ENCODE measurements around the gene IL17RA.

The IL17RA gene

DNA sequence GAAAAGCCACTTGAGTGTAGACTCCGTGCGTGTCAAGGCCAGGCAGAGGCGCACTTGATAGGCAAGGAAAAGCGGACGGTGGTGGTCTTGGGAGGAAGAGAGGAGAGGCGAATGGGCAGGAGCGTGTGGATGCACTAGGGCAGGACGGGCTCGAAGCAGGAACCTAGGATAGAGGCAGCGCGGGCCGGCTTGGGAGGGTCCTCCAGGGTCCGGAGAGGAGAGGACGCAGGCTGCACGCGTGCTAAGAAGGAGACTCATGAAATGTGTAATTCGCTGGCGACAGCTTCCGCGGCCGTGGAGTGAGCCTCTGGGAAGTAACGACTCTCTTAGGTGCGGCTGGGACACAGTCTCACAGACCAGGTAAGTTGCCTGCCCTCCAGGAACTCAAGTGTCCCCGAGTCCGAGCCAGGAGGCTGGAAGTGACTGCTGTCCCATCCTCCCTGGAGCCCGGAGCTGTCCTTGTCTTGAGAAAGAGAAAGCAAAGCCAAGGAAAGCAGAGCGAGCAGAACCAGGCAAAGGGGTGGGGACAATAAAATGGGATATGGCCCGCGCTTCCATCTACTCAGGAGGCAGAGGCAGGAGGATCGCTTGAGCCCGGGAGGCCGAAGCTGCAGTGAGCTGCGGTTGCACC, 874 bp upstream of the IL17RA start:
- DNase-seq, result no peak

DNA sequence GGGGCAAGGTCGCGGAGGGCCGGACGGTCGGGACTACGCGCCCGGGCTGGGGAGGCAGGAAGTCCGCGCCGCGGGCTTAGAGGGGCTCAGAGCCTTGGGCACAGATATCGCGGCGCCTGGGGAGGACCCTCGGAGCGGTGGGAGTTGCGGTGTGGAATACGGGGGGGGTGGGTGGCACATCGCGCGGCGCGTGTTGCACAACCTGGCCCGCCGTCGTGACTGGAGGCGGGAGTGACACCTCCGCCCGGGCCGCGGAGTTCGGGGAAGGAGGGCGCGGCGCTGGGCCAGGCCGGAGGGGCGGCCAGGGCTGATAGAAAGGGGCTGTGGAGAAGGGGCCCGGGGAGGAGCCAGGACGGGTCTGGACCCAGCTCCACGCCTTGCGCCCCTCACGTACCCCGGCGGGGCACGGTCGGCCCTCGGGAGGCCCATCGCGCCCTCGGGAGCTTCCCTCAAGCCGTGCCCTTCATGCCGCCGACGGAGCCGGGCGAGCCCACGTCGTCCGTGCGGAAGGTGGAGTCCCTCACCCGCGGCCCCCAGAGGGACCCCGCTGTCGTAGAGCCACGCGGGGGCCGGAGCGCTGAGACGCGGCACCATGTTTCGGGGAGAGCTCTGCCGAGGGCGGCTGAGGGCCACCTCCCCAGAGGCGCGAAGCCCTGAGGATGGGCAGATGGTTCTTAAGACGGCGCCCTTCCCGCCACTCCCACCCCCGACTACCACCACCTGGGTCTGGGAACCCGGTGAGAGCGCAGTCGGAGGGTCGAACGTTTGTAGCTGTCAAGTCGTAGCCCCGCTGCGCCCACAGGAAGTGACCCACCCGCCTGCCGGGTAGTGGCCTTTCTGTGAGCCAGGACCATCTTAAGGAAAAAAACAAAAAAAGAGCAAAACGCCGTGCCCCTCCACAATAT, 729 bp downstream of the IL17RA start:
- no peak for DNase-seq

DNA sequence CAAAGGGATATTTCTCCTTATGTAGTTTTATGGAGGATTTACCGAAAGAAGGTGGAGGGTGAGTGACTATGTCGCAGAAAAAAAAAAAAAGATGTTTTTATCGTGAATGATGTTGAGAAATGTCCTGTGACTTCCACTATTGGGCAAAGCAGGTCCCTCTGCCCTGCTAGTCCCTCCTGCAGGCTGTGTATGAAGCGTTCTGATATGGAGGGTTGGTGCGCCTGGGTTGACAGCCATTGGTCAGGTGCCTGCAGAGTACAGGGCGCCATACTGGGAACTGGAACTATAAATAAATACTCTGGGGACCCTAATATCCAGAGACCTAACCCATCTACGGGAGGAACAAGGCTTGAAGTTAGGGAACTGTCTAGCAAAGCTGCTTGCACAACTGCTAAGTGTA, 1.5 kb downstream of the IL17RA start:
- no peak for DNase-seq

DNA sequence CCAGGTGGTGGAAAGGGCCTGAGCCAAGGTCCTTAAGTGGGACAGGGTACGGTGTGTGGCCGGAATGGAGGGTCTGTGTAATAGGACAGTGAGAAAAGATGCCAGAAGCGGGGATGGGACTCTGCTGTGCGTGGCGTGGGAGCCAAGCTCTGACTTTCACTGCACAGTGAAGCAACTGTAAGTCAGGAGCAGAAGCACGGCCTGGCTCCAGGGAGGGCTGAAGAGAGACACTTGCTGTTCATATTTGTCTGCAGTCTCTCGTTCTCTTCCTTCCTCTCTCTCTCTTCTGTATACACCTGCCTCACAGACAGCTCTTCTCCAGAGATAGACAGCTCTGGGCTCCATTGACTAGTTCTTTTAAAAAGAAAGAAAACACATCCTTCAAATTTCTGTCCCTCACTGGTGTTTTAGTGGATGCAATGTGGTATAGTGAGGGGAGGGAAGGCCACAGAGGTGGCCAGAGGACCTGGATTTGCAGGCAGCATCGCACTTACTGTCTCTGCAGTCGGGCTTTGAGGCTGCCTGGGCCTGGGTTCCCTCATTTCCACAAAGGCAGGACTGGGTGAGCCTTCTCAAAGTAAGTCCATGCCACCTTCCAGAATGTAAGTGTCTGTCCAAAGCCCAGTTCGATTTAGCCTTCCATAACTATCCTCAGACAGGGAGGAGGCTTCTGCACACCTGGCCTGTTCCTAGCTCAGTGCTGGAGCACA, 2.1 kb downstream of the IL17RA start:
- DNase-seq, result no peak

DNA sequence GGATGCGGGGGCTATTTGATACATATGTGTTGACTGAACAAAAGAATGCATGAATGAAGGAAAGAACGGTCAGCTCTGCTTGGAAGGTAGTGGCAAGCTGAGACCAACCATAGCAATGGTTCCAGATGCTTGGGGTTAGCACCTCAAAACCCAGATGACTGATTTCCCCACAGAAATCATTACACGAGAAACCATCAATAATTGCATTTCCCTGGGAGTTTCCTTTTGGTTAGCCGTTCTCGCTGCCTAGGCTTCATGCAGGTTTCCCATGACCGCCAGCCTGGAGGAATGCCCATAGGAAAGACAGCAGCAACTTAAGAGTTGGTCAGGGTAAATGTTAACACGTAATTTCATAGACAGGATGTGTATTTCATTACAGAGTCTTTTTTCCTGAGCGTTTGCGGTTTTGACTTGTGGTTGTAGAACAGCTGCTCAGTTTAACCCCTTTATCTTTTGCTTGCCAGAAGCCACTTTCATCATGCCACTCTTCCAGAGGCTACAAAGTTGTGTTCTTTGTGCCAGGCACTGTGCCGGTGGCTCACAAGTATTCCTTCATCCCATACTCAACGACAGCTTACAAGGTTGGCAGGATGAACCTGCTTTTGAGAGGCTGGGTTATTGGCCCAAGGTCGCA, 2.8 kb downstream of the IL17RA start:
- DNase-seq, result no peak

DNA sequence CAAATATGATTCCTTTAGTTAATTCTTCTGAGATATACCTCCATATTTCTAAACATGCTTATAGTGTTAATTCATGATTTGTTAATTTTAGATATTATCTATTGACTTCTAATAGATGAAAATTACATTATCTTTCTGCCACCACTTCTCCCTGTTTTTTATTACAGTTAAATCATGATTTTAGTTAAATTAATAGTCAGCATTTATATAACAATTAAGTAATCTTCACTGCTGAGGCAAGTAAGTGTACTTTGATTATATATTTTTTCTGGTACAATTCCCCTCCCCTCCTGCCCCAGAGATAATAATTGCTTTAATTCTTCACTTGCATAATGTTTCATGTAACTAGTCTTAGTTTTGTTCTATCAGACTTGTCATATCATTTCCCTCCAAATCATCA, 5.8 kb downstream of the IL17RA start:
- DNase-seq, result no peak

DNA sequence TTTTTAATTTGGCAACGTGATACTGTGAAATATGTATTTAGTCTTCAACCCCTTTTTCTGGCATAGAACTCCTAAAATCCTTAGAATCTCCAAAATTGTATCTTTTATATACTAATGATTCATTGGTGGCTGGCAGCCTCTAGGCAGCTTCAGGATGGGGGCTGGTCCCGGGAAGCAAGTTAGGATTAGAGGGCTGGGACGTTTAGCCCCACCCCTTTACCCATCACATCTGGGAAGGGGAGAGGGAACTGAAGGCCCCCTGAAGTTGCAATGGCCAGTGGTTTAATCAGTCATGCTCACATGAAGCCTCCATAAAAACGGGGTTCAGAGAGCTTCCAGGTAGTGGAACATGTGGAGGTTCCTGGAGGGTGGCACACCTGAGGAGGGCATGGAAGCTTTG, 7.1 kb downstream of the IL17RA start:
- no peak for DNase-seq

DNA sequence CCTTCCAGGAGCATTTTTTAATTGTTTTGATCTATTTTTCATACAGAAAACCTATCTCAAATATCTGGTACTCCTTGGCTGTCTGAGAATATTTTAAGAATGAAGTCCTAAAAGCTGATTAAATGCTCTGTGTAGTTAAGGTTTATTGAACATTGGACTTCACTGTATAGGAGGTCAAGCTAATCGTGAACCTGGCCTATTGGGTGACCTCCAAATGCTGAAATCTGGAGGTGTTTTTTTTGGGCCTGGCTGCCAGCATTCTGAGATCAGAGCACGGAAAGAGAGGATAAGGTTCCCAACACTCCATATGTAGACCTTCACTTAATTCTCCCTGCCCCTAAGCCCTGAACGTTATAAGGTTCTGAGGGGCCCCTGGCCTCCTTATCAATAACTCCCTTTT, 8.3 kb downstream of the IL17RA start:
- no peak for DNase-seq

DNA sequence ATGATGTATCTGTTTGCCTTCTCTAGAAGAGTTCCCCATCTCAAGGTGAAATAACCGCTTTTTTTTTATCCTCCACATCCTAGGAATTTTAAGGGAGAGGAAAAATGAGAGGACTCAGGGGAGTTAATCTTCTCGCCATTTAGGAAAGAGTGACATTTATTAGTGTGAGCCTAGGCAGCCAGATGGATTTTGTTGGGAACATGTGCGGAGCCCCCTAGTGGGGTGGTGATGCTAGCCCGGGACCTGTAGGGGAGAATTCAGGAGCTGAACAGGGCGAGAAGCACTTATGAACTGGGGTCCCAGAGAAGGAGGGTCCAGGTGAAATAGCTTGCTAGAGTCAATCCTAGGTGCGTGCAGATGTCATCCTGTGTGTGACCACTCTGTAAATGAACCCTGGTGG, 10.7 kb downstream of the IL17RA start:
- DNase-seq, result peak; percentile 16

DNA sequence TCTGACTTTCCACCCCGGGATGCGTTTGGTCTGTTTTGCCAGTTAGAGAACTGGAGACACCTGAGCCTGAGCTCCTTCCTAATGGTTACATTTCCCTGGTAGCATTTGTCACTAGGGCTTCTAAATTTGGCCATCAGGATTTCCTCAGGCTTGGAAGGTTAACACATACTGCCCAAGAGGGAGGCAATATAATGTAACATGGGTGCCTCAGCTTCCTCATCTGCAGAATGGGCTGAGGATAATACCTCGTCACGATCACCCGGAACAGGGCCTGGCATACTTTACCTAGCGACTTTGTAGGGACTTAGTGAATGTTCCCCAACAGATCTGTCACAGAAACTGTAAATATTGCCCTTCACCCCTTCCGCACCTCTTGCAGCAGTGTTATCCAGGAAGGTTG, 11.3 kb downstream of the IL17RA start:
- no peak for DNase-seq

DNA sequence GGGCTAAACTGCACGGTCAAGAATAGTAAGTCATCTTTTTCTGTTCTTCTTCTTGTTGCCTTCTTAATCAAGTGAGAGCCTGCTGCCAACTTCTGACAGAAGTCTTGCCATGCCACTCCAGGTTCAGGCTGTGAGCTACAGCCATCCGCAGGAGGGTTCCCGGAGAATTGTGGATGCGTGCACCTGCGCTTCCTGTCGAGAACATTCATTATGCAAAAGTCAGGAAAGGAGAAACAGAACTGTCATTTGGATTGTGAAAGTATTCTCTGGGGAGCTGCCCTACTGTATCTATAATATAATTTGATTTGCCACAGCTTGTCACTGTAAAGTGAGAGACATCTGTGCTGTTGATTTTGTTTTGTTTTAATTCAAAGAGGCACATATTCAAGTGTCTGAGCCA, 12.3 kb downstream of the IL17RA start:
- DNase-seq, result peak; percentile 72

DNA sequence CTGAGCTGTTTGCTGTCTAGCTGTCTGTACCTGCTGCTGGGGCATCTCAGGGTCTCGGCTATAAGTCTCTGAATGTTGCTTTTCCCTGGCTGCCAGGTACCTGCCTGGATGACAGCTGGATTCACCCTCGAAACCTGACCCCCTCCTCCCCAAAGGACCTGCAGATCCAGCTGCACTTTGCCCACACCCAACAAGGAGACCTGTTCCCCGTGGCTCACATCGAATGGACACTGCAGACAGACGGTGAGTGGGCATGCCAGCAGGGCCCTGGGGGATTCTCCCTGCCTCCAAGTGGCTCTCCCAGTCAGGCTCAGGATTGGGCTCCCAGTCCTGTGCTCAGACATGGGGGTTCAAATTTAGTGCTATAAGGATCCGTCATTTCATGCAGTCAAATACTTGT, 12.9 kb downstream of the IL17RA start:
- DNase-seq, result peak; percentile 26

DNA sequence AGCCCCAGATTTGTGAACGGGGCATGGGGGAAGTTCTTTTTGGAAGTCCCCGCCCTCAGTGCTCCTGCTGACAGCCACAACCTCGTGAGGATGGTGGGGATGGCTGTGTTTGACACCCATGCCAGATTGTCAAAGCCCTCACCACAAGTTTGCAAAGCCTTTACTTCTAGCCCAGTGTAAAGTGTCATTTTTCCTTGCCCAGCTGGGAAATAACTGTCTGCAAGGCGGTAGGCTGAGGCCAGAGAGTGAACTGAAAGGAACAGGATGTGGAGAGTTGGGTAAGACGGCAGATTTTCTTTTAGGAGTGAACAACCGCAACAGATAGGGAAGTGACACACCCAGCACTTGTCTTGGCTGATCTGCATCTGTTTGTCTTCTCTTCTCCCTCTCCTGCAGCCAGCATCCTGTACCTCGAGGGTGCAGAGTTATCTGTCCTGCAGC, 13.6 kb downstream of the IL17RA start:
- no peak for DNase-seq

DNA sequence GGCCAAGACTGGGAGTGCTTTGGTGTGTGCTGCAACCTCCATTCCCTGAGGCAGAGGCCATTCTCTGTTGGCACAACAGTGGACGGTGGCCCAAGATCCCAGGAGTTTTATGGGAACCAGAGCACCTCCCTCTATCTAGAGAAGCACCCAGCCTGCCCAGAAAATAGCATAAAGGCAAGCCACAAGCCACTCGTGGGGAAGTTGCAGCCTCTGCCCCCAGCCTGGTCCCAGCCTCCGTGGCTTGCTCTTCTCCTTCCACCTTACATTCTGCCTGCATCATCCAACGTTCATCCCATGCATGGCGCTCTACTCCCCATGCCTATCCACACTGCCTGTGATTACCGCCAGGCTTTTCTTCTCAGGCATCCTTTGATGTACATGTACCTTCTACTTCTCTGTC, 15.8 kb downstream of the IL17RA start:
- no peak for DNase-seq

DNA sequence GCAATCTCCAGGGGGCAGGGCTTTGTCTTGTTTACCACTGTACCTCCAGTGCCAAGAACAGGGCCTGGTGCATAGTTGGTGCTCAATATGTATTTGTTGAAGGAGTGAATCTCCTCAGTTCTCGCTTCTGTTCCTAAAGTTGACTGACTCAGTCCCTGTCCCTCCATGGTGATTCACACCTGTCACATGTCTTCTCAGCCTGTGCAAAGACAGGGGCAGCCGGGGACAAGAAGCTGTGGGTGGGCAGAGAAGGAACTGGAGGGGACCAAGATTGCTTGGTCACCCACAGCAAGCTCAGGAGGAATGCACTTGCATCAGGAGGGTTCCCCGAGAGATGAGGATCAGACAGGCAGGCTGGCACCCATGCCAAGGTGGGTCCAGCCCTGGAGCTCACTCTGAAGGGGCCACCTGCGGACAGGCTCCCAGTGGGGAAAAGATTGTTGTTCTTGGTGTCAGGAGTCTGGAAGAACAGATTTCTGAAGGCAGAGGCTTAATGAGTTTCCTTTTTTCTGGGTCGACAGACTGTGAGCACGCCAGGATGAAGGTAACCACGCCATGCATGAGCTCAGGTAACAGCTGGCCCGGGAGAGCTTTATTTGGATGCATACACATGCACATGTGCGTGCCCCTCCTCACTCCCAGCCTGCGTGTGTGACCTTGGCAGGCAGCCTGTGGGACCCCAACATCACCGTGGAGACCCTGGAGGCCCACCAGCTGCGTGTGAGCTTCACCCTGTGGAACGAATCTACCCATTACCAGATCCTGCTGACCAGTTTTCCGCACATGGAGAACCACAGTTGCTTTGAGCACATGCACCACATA, 16.9 kb downstream of the IL17RA start:
- peak; percentile 81 for DNase-seq

DNA sequence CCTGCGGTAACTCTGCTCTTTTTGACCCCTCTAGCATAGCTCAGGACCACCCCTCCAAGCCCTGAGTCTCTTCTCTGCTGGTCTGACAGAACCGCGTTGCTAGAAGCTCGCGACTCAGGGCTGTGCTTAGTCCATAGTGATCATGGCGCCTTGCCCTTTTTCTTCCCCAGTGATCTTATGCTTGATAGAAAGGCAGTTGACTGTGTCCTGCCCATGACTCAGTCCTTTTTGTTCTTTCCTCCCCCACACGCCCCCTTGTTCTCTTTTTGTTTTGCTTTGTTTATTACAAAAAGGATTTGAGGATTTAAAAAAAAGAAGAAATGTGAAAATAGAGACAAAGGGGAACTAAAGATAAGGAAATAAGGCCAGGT, 17.5 kb downstream of the IL17RA start:
- DNase-seq, result no peak

DNA sequence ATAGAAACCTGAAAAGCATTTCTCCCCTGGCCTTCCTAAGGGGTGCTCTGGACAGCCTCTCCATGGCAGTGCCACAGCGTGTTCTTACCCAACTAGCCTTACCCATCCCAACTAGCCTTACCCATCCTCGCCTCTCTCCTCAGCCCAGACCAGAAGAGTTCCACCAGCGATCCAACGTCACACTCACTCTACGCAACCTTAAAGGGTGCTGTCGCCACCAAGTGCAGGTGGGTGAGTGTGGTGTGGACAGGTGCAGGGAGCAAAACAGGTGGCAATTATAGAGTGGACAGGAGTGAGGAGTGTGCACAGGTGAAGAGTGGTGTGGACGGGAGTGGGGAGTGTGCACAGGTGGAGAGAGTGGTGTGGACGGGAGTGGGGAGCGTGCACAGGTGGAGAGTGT, 18.6 kb downstream of the IL17RA start:
- no peak for DNase-seq

DNA sequence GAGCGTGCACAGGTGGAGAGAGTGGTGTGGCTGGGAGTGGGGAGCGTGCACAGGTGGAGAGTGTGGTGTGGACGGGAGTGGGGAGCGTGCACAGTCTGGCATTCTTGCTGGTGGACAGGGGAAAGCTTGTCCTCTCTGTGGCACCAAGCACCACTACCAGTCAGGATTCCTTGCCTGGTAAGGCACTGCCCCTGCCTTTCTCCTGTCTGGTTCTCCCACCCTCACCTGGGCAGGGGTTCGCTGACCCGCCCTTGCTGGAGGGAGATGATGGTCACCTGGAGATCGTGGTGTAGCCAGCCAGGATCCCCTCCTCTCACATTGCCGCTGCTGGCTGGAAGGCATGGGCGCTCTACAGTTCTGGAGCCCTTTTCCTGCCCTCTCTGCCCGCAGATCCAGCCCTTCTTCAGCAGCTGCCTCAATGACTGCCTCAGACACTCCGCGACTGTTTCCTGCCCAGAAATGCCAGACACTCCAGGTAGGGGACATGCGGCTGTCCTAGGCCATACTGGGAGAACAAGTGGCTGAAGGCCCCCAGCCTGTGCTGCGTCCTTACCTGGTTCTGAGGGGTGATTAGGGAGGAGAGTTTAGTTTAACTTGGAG, 19.6 kb downstream of the IL17RA start:
- no peak for DNase-seq

DNA sequence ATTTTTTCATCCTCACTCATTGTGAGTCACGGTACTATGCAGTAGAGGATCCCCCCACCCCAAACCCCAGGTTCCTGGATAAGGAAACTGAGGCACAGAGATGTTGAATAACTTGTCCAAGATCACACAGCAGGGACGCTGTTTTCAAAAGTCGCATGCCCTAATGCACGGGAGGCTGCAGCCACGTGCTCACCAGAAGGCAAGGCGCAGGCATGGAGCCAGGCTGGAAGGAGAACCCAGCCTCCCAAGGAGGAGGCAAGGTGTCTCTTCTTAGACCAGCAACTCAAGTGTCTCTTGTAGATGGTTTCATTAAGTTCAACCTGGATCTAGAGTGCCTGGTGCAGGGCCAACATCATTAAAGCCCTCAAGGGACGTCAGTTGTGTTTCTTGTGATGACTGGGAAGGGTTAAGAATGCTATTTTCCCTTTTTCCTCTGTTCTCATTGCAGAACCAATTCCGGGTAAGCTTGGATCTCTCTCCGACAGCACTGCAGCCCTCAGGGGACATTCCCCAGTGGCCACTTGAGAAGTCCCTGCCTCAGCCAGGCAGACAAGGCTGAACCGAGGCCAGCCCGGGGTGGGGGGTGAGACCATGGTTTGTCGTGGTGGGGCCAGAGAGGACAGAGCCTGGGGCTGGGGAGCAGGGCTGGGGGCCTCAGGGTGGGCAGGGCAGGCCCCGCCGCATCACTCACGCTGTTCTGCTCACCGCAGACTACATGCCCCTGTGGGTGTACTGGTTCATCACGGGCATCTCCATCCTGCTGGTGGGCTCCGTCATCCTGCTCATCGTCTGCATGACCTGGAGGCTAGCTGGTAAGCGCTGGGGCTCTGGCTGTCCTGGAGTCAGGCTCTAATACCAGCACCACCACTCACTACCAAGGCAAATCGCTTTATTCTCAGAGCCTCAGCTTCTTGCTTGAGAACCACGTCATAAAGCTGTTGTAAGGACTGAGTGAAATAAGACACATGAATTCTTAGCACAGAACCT, 20.6 kb downstream of the IL17RA start:
- no peak for DNase-seq

DNA sequence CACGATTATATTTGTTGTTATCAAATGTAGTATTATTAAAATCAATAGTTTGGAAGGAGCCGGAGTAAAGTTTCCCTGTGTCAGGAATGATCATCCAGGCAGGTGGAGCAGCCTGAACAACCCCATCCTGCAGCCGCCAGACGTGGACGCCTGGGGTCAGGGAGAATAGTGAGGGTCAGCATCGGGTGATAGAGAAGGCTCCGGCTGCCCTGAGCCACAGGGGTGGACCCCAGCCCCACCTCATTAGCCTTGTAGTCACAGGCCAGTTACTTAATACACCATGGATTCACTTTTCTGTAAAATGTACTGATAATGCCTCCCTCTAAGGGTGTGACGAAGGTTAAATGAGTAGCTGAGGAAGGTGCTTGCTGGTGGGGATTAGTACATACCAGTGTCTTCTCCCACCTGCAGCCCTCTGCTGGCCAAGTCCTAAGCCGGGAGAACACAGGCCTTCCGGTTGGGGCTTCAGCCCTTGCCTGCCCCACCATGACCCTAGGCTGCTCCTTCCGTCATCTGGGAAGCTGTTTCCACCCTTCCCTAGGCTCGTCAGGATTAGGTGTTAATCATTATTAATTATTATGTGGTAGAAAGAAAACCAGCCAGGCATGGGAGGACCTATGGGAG, 21.5 kb downstream of the IL17RA start:
- no peak for DNase-seq

Measured in NCI-H2171 (cell line).